ENCODE measurements around the gene INSRR.

Gene INSRR

DNA sequence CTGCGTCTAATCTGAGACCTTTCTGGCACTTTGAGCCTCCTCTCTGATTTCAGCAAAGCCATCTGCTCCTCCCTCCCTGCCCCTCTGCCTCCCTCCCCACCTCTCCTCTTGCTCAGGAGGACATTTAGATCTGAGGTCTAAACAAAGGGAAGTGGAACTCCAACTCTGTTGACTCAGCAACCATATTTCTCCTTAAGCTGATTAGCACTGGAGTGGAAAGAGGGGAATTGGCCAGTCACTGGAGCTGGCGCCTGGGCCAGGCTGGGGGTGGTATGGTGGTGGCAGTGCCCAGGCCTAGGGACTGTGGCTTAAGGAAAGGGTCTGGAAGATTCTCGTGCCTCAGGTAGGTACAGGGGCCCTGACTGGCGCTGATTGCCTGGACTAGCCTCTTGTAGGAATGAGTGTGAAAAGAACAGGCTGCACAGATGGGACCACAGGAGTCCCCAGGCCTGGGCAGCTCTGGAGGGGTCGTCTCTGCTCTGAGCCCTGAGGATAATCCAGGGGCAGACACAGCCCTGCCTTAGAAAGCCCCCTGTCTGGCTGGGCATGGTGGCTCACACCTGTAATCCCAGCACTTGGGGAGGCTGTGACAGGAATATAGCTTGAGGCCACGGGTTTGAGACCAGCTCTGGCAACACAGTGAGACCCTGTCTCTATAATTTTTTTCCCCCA lies 54.2 kb downstream of the INSRR start:
- no peak for DNase-seq (ENCODE audit: low read depth)

DNA sequence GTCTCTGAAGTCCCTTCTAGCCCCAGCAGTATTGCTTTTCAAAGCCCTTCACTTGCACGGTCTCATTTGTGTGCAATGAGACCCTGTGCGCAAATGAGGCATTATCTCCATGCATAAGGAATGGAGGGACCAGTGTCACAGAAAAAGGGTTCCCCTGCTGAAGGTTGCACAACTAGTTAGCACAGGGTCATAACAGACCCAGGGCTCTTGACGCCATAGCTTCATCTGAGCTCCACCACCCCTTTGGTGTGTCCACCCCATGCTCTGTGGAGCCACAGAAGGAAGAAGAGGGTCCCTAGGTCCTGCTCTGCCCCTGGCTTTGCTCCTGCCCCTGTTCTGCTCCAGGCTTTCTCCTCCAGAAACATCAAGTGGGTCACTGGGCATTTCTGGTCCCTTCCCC lies 54.9 kb downstream of the INSRR start:
- no peak for DNase-seq (ENCODE audit: low read depth)

DNA sequence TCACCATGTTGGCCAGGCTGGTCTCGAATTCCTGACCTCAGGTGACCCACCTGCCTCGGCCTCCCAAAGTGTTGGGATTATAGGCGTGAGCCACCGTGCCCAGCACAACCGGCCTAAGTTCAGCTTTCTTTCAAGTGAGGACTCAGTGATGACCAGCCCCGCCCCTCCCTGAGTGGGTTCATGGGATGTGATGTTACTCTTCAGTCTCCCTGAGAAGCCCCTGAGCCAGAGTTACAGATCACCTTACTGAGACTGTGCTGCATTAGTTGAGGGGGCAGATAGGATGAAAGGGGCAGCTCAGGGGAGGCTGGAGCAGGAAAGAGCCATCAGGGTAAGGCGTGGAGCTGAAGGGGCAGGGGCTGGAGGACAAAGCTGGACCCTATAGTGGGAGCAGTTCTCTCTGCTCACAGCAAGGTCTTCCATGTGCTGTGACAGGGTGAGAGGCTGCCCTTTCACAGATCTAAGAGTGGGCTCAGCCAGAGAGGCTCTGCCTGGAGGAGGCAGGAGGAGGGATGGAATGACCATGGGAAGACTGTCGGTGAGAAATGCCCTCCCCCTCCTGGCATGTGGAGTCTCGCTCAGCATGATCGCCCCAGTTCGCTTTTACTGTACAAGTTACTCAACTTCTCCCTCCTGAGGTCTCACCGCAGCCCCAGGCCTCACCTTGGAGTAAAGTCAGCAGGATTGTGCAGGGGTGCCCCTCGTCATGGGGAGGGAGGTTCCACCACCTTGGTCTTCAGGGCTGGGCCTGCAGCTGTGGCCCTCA lies 55.6 kb downstream of the INSRR start:
- no peak for DNase-seq (ENCODE audit: low read depth)

DNA sequence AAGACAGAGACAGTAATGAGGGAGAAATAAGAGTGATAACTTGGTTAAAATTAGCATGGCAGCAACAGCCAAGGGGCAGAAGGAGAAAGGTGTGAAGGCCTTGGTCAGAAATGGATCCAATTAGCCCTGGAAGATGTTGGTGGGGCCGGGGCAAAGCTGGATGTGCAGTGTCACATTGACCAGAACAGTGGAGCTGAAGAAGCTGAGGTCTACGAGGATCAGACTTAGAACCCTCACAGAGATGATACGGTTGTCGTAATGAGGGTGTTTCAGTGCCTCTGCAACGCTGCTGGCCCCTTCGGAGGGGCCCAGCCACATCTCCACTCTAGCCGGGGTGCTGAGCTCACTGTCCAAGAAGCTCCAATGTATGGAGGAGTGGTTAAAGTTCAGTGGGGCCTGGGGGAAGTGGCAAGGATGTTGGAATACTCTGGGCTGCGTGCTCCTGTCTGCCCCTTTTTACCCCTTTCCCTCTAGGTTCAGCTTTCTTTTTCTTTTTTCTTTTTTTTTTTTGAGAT lies 56.4 kb downstream of the INSRR start:
- DNase-seq (ENCODE audit: low read depth) = no peak

DNA sequence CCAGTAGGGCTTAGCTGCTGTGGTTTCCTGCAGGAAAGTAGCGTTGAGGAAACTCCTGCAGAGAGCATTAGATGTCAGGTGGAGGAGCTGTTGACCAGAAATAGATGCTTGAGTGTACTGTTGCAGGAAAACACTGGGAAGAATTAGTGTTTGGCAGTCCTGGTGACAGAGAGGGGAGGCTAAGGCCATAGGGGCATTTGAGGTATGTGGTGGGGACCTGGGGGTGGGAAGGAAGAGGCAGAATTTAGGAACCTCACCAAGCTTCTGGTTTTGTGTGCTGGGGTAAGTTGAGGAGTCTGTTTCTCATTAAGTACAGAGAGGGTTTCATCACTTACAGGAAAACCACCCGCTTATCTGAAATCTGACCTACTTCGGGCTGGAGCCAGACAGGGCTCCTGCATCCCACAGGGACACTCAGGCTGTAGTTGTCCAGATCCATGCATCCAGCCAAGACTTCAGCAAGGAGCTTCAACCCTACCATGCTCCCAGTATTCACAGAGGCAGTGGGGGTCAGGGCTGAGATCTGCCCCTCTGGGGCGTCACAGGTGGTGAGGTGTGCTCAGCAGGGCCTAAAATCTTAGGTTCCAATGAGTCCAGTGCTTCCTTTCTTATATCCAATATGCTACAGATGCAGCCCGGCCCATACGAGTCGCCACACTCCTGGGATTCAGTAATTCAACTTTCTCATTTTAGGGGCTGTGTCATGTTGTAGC lies 57.4 kb downstream of the INSRR start:
- no peak for DNase-seq (ENCODE audit: low read depth)

DNA sequence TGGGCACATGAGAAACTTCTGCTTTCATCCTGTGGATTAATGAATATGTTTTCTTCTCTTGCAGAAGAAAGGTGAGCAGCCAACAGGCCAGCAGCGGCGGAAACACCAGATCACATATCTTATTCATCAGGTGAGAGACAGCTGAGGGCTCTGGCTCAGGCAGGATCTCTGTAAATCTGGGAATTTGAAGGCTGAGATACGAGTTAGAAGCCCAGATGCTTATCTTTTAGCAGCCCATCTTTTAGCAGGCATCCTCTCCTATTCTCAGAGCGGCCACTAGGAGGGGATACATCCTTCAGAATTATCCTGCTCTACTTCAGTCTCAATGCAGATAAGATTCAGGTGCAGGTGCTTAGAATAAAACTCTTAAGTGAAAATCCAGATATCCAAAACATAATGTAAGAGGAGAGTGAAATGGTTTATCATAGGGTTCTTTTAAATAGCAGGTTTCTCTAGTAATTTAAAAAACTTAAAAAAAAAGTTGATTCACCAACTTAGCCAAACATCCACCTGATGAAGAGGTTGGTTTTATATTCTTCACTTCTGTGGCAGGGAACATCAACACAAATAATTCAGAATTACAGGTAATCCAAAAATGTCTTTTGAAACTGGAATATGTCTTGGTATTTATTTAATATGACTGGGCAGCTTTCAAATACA lies 61.6 kb downstream of the INSRR start:
- no peak for DNase-seq (ENCODE audit: low read depth)

DNA sequence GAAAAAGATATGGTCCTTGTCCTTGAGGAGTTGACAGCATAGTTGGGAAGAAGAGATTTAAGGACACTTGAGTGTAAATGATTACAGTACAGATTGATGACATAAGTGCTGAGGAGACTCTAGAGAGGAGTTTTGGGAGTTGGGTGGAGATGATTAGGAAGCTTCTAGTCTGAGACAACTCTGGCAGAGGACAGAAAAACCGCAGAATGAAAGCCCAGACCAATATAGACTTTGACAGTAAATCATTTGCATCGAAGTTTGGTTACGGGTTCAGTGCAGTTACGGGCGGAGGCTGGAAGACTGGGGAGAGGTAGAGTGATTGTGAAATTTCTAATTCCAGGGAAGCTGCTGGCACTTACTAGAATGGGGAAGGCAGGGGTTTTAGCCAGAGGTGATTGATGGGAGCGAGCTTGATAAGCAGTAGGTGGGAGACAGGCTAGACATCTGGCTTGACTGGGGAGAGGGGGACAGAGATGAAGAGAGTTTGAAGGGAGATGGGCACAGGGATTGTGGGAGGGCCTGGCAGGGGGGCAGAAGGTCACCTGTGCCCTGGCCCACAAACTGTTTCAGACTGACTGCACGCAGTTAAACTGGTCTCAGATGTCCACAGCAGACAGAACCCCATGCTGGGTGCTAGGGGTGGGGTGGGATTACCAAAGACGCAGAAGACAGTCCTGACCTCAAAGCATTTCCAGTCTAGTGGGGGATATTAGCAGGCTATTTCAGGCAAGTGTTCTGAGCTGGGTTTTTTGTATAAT lies 62.4 kb downstream of the INSRR start:
- no peak for DNase-seq (ENCODE audit: low read depth)

DNA sequence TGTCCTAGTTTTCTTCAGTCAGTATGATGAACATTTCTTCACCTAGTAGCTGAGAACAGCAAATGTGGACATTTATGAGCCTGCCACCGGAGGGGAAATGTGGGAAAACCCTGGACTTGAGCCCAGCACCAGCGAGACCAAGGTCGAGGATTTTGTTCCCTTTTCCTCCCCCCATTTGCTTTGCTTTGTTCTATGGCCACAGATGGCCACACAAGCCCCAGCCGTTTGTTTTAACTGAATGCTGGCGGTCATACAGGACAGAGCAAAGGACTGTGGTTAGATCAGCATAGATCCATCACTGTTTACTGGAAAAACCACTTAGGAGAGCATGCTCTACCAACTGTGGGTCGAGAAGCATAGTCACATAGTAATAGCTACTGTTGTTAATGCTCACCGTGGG lies 63.1 kb downstream of the INSRR start:
- DNase-seq (ENCODE audit: low read depth) = no peak

DNA sequence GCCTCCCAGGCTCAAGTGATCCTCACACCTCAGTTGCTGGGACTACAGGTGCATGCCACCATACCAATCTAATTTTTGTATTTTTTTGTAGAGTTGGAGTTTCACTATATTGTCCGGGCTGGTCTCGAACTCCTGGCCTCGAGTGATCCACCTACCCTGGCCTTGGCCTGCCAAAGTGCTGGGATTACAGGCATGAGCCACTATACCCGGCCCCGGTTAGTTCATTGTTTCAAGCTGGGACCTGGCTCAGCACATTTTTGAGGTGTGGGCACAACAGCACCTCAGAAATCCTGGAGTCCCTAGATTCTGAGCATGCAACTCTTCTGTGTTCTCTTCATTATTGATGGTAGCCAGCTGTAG lies 63.6 kb downstream of the INSRR start:
- DNase-seq (ENCODE audit: low read depth) = no peak

DNA sequence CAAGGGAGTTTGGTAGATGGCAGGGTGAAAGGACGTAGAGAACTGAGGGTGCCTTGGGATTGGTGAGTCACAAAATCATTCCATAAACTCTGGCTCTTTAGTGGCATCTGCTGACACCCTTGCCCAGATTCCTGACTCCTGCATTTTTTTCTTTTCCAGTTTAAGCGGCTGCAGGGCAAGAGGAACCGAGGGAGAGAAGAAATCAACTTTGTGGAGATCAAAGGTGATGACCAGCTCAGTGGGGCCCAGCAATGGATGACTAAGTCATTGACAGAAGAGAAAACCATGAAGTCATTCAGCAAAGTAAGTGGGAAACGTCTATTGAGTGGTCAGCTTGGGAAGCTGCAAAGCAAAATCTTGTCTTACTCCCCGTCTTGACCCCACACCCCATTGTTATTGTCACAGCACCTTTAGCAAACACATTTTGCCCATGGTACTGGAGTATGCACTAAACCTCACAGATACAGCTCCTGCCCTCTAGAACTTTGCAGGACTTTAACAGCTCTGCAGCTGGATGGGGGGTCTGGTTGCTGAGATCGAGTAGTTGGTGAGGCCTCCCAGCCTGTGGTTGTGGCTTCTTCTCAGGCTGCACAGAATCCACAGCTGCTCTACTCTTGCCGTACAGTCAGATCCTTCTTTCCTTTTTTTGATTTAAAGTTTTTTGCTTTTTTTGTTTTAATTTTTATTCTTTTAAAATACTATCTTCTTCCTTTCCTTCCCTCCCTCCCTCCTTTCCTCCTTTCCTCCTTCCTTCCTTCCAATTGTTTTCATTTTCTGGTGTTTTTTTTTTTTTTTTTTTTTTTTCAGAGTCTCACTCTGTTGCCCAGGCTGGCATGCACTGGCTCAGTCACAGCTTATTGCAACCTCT lies 64.2 kb downstream of the INSRR start:
- no peak for DNase-seq (ENCODE audit: low read depth)

Measured in stimulated activated CD8-positive, alpha-beta memory T cell treated with anti-CD3 and anti-CD28 coated beads, Interleukin-4, amount 100 ng/mL, for 24 hours (primary cell).